Thymus (tissue), 14 donors: ENCODE results near the gene ZBTB9. TPM values are rescaled to one million over a fixed set of nuclear protein-coding genes. Genes with fewer than 3 reads are reported as not detected.

ENCODE experiments used
- DNase-seq, 9 donors: peaks; one replicate each; pipeline ENCODE4 v3.0.0-alpha.2; 2013; ENCODE audit warnings: low spot score in 9 of 9, low read depth in 6 of 9, missing footprints in 1 of 9
- H3K27ac ChIP-seq, 2 donors: one replicate each; pipeline ENCODE4 v1.5.1; 2013; ENCODE audit warnings: control low read depth in 1 of 2, low read depth in 1 of 2, low read length in 1 of 2, mild to moderate bottlenecking in 1 of 2, moderate library complexity in 1 of 2
- H3K27me3 ChIP-seq, 2 donors: one replicate each; pipeline ENCODE4 v1.5.1; 2013; ENCODE audit warnings: low read length in 1 of 2; ENCODE audit not compliant: control insufficient read depth in 2 of 2, insufficient read depth in 1 of 2
- H3K36me3 ChIP-seq, 2 donors: one replicate each; pipeline ENCODE4 v1.5.1; 2013; ENCODE audit warnings: low read length in 1 of 2, mild to moderate bottlenecking in 1 of 2, moderate library complexity in 1 of 2; ENCODE audit not compliant: control insufficient read depth in 2 of 2, insufficient read depth in 2 of 2
- H3K4me1 ChIP-seq, 2 donors: one replicate each; pipeline ENCODE4 v1.5.1; 2013; ENCODE audit warnings: low read length in 2 of 2; ENCODE audit not compliant: control insufficient read depth in 2 of 2, insufficient read depth in 2 of 2
- H3K4me3 ChIP-seq, 2 donors: one replicate each; pipeline ENCODE4 v1.5.1; 2013; ENCODE audit warnings: low read length in 2 of 2, control low read depth in 1 of 2, mild to moderate bottlenecking in 1 of 2
- H3K9me3 ChIP-seq, 2 donors: one replicate each; pipeline ENCODE4 v1.5.1; 2013; ENCODE audit warnings: low read length in 1 of 2, mild to moderate bottlenecking in 1 of 2; ENCODE audit not compliant: control insufficient read depth in 2 of 2, insufficient read depth in 1 of 2
- WGBS: extraction: QIAGEN DNeasy Blood & Tissue Kit; methylation state at CpG from one replicate; pipeline ENCODE4 v1.1.7; 2013; 5-methylcytosine and 5-hydroxymethylcytosine counted together
- long read RNA-seq, 10 donors: transcript quantifications; one replicate each; lab custom pipeline, GENCODE V29; 2026
- polyA plus RNA-seq: library from polyadenylated mRNA; stranded (reverse); fragments of 200-250 nt; gene quantifications from one replicate; pipeline ENCODE4 v1.2.3, GENCODE V29; 2013
- total RNA-seq: library from RNA; stranded (reverse); fragments of 120-200 nt; gene quantifications from one replicate; pipeline ENCODE4 v1.2.4, GENCODE V29; 2013
- donor health status: healthy.

Gene ZBTB9
- 5.7 TPM for total RNA-seq
- 9.0 TPM for polyA plus RNA-seq
- long read RNA-seq, donor 1, partial matches to known transcripts, result 0 of 2 reads
- long read RNA-seq, donor 1, other reads (novel, unspliced or antisense), result 0 of 2 reads
- long read RNA-seq, donor 2, result 0 reads
- long read RNA-seq, donor 3, partial matches to known transcripts, result 0 of 3 reads
- long read RNA-seq, donor 3, other reads (novel, unspliced or antisense), result 0 of 3 reads
- long read RNA-seq, donor 4, partial matches to known transcripts, result 0 of 3 reads
- long read RNA-seq, donor 4, other reads (novel, unspliced or antisense), result 0 of 3 reads
- long read RNA-seq, donor 5, partial matches to known transcripts, result 0 of 4 reads
- long read RNA-seq, donor 5, other reads (novel, unspliced or antisense), result 0 of 4 reads
- long read RNA-seq, donor 6, partial matches to known transcripts, result 0 of 3 reads
- long read RNA-seq, donor 6, other reads (novel, unspliced or antisense), result 0 of 3 reads
- long read RNA-seq, donor 7, result 0 reads
- long read RNA-seq, donor 8, partial matches to known transcripts, result 0 of 3 reads
- long read RNA-seq, donor 8, other reads (novel, unspliced or antisense), result 0 of 3 reads
- long read RNA-seq, donor 9, partial matches to known transcripts, result 0 of 3 reads
- long read RNA-seq, donor 9, other reads (novel, unspliced or antisense), result 0 of 3 reads
- long read RNA-seq, donor 10, partial matches to known transcripts, result 0 of 2 reads
- long read RNA-seq, donor 10, other reads (novel, unspliced or antisense), result 0 of 2 reads

GRCh38 chr6:33454009-33454946, at the start of gene ZBTB9:
Gene ZBTB9, plus strand, starts transcription at chr6:33454576. Its CDS starts 525 bp downstream, at chr6:33455101.
- DNase-seq, result peak; percentile 87 to 97 (median 91)
- H3K4me3 ChIP-seq, result peak within 1 kb of the TSS; percentile 92
- H3K9me3 ChIP-seq, result no peaks in the 10 kb centered on the region
- peaks cover 12 to 23% of the 10 kb centered on the region in 2 donors for H3K4me1 ChIP-seq
- H3K36me3 ChIP-seq, result peaks cover 12 to 17% of the 10 kb centered on the region in 2 donors
- no peaks in the 10 kb centered on the region for H3K27me3 ChIP-seq
- WGBS, result under 1% methylated on average over 65 of the region's 65 CpGs
- peak within 1 kb of the TSS; percentile 71 to 87 for H3K27ac ChIP-seq

- Histone ChIP-seq H3K9me3 (peaks cover 0 to 2% of the 10 kb centered on the region in 2 donors), H3K27me3 (no peaks in the 10 kb centered on the region), H3K4me1 (peaks cover 0 to 7% of the 10 kb centered on the region in 2 donors), H3K27ac (no peak overlapping the region), H3K36me3 (peaks cover 43 to 76% of the 10 kb centered on the region in 2 donors), H3K4me3 (no peak overlapping the region)
- 96% methylated on average over 17 of the region's 17 CpGs for WGBS
- no peak for DNase-seq
These were observed 49.5 kb upstream of the ZBTB9 start for GRCh38 chr6:33404884-33405283.

- DNase-seq, result no peak
- H3K4me1 ChIP-seq, result peaks cover 0 to 9% of the 10 kb centered on the region in 2 donors
- no peaks in the 10 kb centered on the region for H3K27me3 ChIP-seq
- H3K4me3 ChIP-seq, result no peak overlapping the region
- peaks cover 0 to 5% of the 10 kb centered on the region in 2 donors for H3K9me3 ChIP-seq
- peaks cover 40 to 71% of the 10 kb centered on the region in 2 donors for H3K36me3 ChIP-seq
- no peak overlapping the region for H3K27ac ChIP-seq
- 95% methylated on average over 15 of the region's 15 CpGs for WGBS
These were observed 48.9 kb upstream of the ZBTB9 start for GRCh38 chr6:33405386-33405940.

GRCh38 chr6:33406126-33406525, 48.2 kb upstream of the ZBTB9 start:
- no peak for DNase-seq
- H3K4me3 ChIP-seq, result no peak overlapping the region
- no peaks in the 10 kb centered on the region for H3K27me3 ChIP-seq
- peaks cover 0 to 9% of the 10 kb centered on the region in 2 donors for H3K4me1 ChIP-seq
- H3K9me3 ChIP-seq, result peaks cover 0 to 5% of the 10 kb centered on the region in 2 donors
- H3K36me3 ChIP-seq, result peaks cover 38 to 66% of the 10 kb centered on the region in 2 donors
- no peak overlapping the region for H3K27ac ChIP-seq
- 98% methylated on average over 17 of the region's 17 CpGs for WGBS

GRCh38 chr6:33407132-33407718, 47.2 kb upstream of the ZBTB9 start:
- Histone ChIP-seq H3K4me1 (peaks cover 5 to 17% of the 10 kb centered on the region in 2 donors), H3K27ac (no peak overlapping the region)
- DNase-seq, result peak in 1 of 9 donors; percentile 37

GRCh38 chr6:33410050-33410710, 44.2 kb upstream of the ZBTB9 start:
- DNase-seq, result peak in 6 of 9 donors; percentile 89 to 96 (median 92)
- Histone ChIP-seq H3K9me3 (peaks cover 0 to 5% of the 10 kb centered on the region in 2 donors), H3K27ac (peak overlapping the region; percentile 95 to 96), H3K36me3 (peaks cover 43 to 59% of the 10 kb centered on the region in 2 donors), H3K4me1 (peaks cover 5 to 17% of the 10 kb centered on the region in 2 donors), H3K4me3 (peak overlapping the region; percentile 72 to 88), H3K27me3 (no peaks in the 10 kb centered on the region)
- WGBS, result under 1% methylated on average over 65 of the region's 65 CpGs

More at GRCh38 chr6:33407132-33407718, 47.2 kb upstream of the ZBTB9 start:
- peaks cover 0 to 5% of the 10 kb centered on the region in 2 donors for H3K9me3 ChIP-seq
- no peak overlapping the region for H3K4me3 ChIP-seq
- H3K36me3 ChIP-seq, result peaks cover 39 to 57% of the 10 kb centered on the region in 2 donors
- WGBS, result 94% methylated on average over 5 of the region's 5 CpGs
- H3K27me3 ChIP-seq, result no peaks in the 10 kb centered on the region

GRCh38 chr6:33410711-33411631, 43.4 kb upstream of the ZBTB9 start, which contains the start of gene PHF1:
Gene PHF1, plus strand, starts transcription at chr6:33411014. Its CDS starts 1,250 bp downstream, at chr6:33412264.
- DNase-seq, result peak in 3 of 9 donors; percentile 67 to 81 (median 73)
- peaks cover 7 to 22% of the 10 kb centered on the region in 2 donors for H3K4me1 ChIP-seq
- WGBS, result 2% methylated on average over 65 of the region's 67 CpGs
- peaks cover 0 to 5% of the 10 kb centered on the region in 2 donors for H3K9me3 ChIP-seq
- peaks cover 46 to 59% of the 10 kb centered on the region in 2 donors for H3K36me3 ChIP-seq
- H3K27me3 ChIP-seq, result no peaks in the 10 kb centered on the region
- peak within 1 kb of the TSS; percentile 95 to 96 for H3K27ac ChIP-seq
- peak within 1 kb of the TSS; percentile 72 to 88 for H3K4me3 ChIP-seq
